ENCODE data around the gene MED27. TPM values are rescaled to one million over a fixed set of nuclear protein-coding genes. Genes with fewer than 3 reads are reported as not detected.

Gene MED27
- total and polyA plus RNA-seq, 7 donors: 10.7 to 24.4 (median 14.2) TPM

DNA sequence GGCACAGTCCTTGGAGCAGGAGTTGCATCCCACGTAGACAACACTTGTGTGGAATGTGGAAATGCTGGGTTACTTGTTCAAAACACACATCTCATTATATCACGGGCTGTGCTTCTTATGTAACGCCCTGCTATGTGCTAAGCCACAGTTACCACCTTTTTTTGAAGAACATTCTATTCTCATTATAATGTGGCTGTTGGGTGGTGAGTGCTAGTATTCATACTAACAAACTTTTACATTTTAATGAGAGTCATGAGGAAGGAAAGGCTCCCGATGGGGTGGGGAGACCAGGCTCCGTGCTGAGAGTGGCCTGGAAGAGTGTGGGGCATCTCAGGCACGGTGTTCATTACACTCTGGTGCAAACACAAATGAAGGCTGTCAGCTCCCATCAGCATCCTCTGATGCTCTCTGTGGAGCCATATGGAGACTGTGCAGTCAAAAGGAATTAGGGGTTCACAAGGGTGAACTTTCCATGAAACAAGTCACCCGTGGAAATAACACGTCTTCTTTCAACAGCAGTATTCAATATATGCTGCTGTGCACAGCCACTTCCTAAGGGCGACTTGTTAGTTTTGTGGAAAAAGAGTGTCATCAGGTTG is 186.7 kb downstream of the MED27 start:
- H3K27me3 ChIP-seq (ENCODE audit: insufficient read depth in 3 of 3, low read length in 2 of 3): no peaks in the 10 kb centered on the region
- peaks cover 4% of the 10 kb centered on the region for H3K4me1 ChIP-seq
- ATAC-seq (no peak), DNase-seq (no peak)
- H3K27ac ChIP-seq: no peak overlapping the region
- WGBS, 3 donors: 77 to 81% (median 79%) methylated on average over 9 of the region's 9 CpGs
- intact Hi-C loops (cut with DNase I): no loop called here
- no peaks in the 10 kb centered on the region for H3K9me3 ChIP-seq
- H3K4me3 ChIP-seq: no peak overlapping the region
- H3K36me3 ChIP-seq (ENCODE audit: insufficient read depth in 1 of 2, low read depth in 1 of 2): peaks cover 3 to 10% of the 10 kb centered on the region in 2 donors
- TF ChIP-seq, protein P1, sequence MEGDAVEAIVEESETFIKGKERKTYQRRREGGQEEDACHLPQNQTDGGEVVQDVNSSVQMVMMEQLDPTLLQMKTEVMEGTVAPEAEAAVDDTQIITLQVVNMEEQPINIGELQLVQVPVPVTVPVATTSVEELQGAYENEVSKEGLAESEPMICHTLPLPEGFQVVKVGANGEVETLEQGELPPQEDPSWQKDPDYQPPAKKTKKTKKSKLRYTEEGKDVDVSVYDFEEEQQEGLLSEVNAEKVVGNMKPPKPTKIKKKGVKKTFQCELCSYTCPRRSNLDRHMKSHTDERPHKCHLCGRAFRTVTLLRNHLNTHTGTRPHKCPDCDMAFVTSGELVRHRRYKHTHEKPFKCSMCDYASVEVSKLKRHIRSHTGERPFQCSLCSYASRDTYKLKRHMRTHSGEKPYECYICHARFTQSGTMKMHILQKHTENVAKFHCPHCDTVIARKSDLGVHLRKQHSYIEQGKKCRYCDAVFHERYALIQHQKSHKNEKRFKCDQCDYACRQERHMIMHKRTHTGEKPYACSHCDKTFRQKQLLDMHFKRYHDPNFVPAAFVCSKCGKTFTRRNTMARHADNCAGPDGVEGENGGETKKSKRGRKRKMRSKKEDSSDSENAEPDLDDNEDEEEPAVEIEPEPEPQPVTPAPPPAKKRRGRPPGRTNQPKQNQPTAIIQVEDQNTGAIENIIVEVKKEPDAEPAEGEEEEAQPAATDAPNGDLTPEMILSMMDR (IDR thresholded peaks at IDR 0.05): no peak

DNA sequence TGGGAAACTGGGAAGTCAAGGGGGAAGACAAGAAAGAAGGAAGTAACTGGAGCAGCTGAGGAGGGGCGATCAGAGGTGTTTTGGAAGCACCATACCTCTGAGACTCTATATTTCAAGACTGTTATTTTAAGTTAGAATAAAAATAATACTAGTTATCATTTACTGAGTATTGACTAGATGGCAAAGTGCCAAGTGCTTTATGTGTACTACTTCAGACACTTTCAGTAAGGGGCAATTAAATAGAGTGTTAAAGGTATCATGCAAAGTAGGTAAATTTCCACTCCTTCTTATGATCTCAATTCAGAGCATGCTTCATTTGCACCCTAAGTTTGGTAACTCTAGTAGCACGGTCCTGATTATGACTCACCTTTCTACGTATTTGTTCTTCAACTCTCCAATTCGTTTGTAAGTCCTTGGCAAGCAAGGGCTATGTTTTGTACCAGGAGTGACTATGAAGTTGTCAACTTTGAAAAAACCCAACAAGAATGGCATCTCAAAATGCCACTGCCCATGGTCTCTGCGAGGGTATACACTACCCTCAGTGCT is 187.4 kb downstream of the MED27 start:
- H3K4me1 ChIP-seq: peaks cover 4% of the 10 kb centered on the region

DNA sequence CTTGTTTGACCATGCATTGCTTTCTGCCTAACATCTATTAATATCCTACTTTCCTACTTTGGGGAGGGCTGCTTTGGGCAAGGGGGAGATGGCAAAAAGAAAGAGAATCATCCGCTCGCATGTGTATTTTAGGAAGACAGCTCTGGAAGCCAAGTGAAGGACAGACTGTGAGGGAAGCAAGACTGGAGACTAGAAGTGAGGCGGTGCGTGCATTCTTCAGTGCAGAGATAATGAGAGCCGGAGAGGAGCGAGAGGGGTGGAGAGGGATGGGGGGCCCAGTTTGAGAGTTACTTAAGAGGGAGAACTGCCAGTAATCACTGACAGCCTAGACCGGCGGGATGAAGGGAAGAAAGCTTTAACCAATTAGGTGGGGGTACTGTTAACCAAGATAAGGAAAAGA is 188.1 kb downstream of the MED27 start:
- no peaks in the 10 kb centered on the region for H3K27me3 ChIP-seq (ENCODE audit: insufficient read depth in 3 of 3, low read length in 2 of 3)
- no peak overlapping the region for H3K4me3 ChIP-seq
- intact Hi-C loops (cut with DNase I): no loop called here
- peaks cover 4% of the 10 kb centered on the region for H3K4me1 ChIP-seq
- WGBS, 3 donors: 77 to 91% (median 78%) methylated on average over 8 of the region's 8 CpGs
- H3K27ac ChIP-seq: no peak overlapping the region
- TF ChIP-seq, protein P1 (IDR thresholded peaks at IDR 0.05): no peak
- peak in 2 of 4 donors; percentile 41 to 59 for ATAC-seq
- H3K36me3 ChIP-seq (ENCODE audit: insufficient read depth in 1 of 2, low read depth in 1 of 2): peaks cover 3 to 10% of the 10 kb centered on the region in 2 donors
- DNase-seq: no peak
- no peaks in the 10 kb centered on the region for H3K9me3 ChIP-seq

More for the DNA sequence above, 187.4 kb downstream of the MED27 start:
- ATAC-seq (peak in 3 of 4 donors; percentile 75 to 86 (median 77)), DNase-seq (no peak)
- H3K27me3 ChIP-seq (ENCODE audit: insufficient read depth in 3 of 3, low read length in 2 of 3): no peaks in the 10 kb centered on the region
- WGBS, 3 donors: 79 to 86% (median 86%) methylated on average over 5 of the region's 5 CpGs
- TF ChIP-seq, protein P1 (IDR thresholded peaks at IDR 0.05): no peak
- H3K27ac ChIP-seq: no peak overlapping the region
- H3K36me3 ChIP-seq (ENCODE audit: insufficient read depth in 1 of 2, low read depth in 1 of 2): peaks cover 3 to 10% of the 10 kb centered on the region in 2 donors
- H3K4me3 ChIP-seq: no peak overlapping the region
- intact Hi-C loops (cut with DNase I): no loop called here
- H3K9me3 ChIP-seq: no peaks in the 10 kb centered on the region

DNA sequence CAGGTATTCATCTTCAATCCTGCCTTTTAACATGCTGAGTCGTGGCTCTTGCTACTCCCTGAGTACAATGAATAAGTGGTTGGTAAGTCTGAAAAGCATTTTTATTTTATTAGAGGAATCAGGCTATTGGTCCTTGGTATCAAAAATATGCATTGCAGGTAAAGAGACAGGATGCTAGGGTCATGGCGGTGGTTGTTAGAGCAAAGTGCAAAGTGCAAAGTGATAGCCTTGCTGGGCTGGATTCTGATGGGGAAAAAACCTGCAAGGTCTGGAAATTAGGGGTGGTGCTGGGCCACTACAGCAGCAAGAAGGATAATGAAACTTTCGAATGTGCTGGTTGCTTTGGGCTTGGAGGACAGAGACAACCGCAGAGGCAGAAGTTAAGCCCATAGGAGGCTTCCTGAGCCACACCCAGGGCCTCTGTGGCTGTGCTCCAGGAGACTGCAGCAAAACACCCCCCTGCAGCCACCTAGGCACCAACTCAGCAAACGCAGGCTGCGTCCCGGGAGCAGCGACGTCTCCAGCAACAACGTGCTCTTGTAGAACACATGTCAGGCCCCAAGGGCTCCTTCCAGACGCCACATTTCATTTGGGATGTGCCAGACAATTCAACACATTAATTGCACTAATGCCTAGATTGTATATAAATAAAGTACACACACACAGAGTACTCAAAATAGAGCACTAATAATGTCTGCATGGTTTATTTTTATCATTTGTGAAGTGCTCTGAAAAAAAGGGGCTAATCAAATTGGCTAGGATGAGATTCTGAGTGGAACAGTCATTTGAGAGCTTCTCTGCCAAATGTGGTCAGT is 190.0 kb downstream of the MED27 start:
- ATAC-seq (peak in 2 of 4 donors; percentile 27 to 55), DNase-seq (no peak)
- no peak overlapping the region for H3K4me3 ChIP-seq
- intact Hi-C loops (cut with DNase I): loop anchor here in 1 of 2 donors (1.0 kb wide), 1 partner anchor 273 kb away; the partner anchor contains the start of gene NTNG2
- H3K36me3 ChIP-seq (ENCODE audit: insufficient read depth in 1 of 2, low read depth in 1 of 2): peaks cover 3 to 10% of the 10 kb centered on the region in 2 donors
- H3K27me3 ChIP-seq (ENCODE audit: insufficient read depth in 3 of 3, low read length in 2 of 3): no peaks in the 10 kb centered on the region
- no peaks in the 10 kb centered on the region for H3K4me1 ChIP-seq
- TF ChIP-seq, protein P1 (IDR thresholded peaks at IDR 0.05): no peak
- no peak overlapping the region for H3K27ac ChIP-seq
- no peaks in the 10 kb centered on the region for H3K9me3 ChIP-seq
- 62 to 69% (median 66%) methylated on average over 11 of the region's 11 CpGs for WGBS, 3 donors

Measured in psoas muscle (tissue), 8 donors.